Liver (tissue), 9 donors: Measurements from ENCODE around the gene KMT2E. TPM values are rescaled to one million over a fixed set of nuclear protein-coding genes. Genes with fewer than 3 reads are reported as not detected.

Source experiments
- DNase-seq: peaks from one replicate; pipeline ENCODE4 v3.0.0-alpha.2; 2017; ENCODE audit warnings: low spot score
- H3K27ac ChIP-seq, 2 donors: one replicate each; pipeline ENCODE4 v1.7.0; 2013; ENCODE audit warnings: inconsistent platforms in 2 of 2, low read length in 2 of 2, control low read depth in 1 of 2, low read depth in 1 of 2, mild to moderate bottlenecking in 1 of 2
- H3K27me3 ChIP-seq, 4 donors: one replicate each; pipeline versions ENCODE4 v1.6.1 to v1.7.0; 2013; ENCODE audit warnings: low read length in 3 of 4, inconsistent platforms in 1 of 4, mild to moderate bottlenecking in 1 of 4, moderate library complexity in 1 of 4; ENCODE audit not compliant: control insufficient read depth in 4 of 4, insufficient read depth in 4 of 4
- H3K36me3 ChIP-seq, 4 donors: one replicate each; pipeline versions ENCODE4 v1.6.1 to v1.7.0; 2013; ENCODE audit warnings: low read length in 3 of 4, mild to moderate bottlenecking in 3 of 4, low read depth in 1 of 4, moderate library complexity in 1 of 4; ENCODE audit not compliant: control insufficient read depth in 4 of 4, insufficient read depth in 3 of 4
- H3K4me1 ChIP-seq, 4 donors: one replicate each; pipeline versions ENCODE4 v1.6.1 to v1.7.0; 2013; ENCODE audit warnings: low read length in 3 of 4, mild to moderate bottlenecking in 3 of 4, moderate library complexity in 1 of 4; ENCODE audit not compliant: control insufficient read depth in 4 of 4, insufficient read depth in 4 of 4
- H3K4me3 ChIP-seq, 3 donors: one replicate each; pipeline versions ENCODE4 v1.6.1 to v1.7.0; 2013; ENCODE audit warnings: low read length in 3 of 3, control low read depth in 1 of 3, low read depth in 1 of 3, mild to moderate bottlenecking in 1 of 3
- H3K9ac ChIP-seq, 2 donors: one replicate each; pipeline ENCODE4 v1.7.0; 2013; ENCODE audit warnings: low read length in 2 of 2, mild to moderate bottlenecking in 2 of 2, moderate library complexity in 2 of 2, control low read depth in 1 of 2, low read depth in 1 of 2
- H3K9me3 ChIP-seq, 4 donors: one replicate each; pipeline versions ENCODE4 v1.6.1 to v1.7.0; 2013; ENCODE audit warnings: low read length in 3 of 4; ENCODE audit not compliant: control insufficient read depth in 4 of 4
- CTCF ChIP-seq: fragments of 150-350 bp; IDR thresholded peaks from 2 replicates; pipeline ENCODE4 v1.5.1; 2017; ENCODE audit warnings: improper control_type of control experiment, low read depth, low read length; ENCODE audit not compliant: missing input control
- FOXA2 ChIP-seq: IDR thresholded peaks from 2 replicates; pipeline ENCODE4 v1.6.1; 2016; ENCODE audit warnings: antibody characterized with exemption
- GABPA ChIP-seq, 2 donors: IDR thresholded peaks in 1 of 2; conservative IDR thresholded peaks in 1 of 2; 2 replicates each; pipeline ENCODE4 v1.6.1; 2016; ENCODE audit warnings: antibody characterized with exemption in 2 of 2, mild to moderate bottlenecking in 1 of 2, moderate library complexity in 1 of 2
- HNF4A ChIP-seq, 2 donors: conservative IDR thresholded peaks; 2 replicates each; pipeline ENCODE4 v1.6.1; 2016; ENCODE audit warnings: antibody characterized with exemption in 2 of 2, mild to moderate bottlenecking in 2 of 2
- HNF4G ChIP-seq: IDR thresholded peaks from 2 replicates; pipeline ENCODE4 v1.6.1; 2016; ENCODE audit warnings: antibody characterized with exemption
- NR2F2 ChIP-seq: IDR thresholded peaks from 2 replicates; pipeline ENCODE4 v1.6.1; 2016; ENCODE audit warnings: antibody characterized with exemption
- RAD21 ChIP-seq, 2 donors: IDR thresholded peaks; 2 replicates each; pipeline ENCODE4 v1.6.1; 2016; ENCODE audit warnings: antibody characterized with exemption in 2 of 2, mild to moderate bottlenecking in 2 of 2
- RXRA ChIP-seq, 2 donors: IDR thresholded peaks; 2 replicates each; pipeline ENCODE4 v1.6.1; 2017 to 2018; ENCODE audit warnings: antibody characterized with exemption in 2 of 2, mild to moderate bottlenecking in 1 of 2
- SP1 ChIP-seq: IDR thresholded peaks from 2 replicates; pipeline ENCODE4 v1.6.1; 2018; ENCODE audit warnings: antibody characterized with exemption, mild to moderate bottlenecking
- YY1 ChIP-seq: IDR thresholded peaks from 2 replicates; pipeline ENCODE4 v1.6.1; 2016; ENCODE audit warnings: antibody characterized with exemption, mild to moderate bottlenecking
- ZBTB33 ChIP-seq: IDR thresholded peaks from 2 replicates; pipeline ENCODE4 v1.6.1; 2016; ENCODE audit warnings: antibody characterized with exemption
- WGBS: extraction: QIAGEN DNeasy Blood & Tissue Kit; methylation state at CpG from one replicate; pipeline ENCODE4 v1.1.7; 2013; 5-methylcytosine and 5-hydroxymethylcytosine counted together
- polyA plus RNA-seq, 2 donors: library from polyadenylated mRNA; stranded (reverse) in 1 of 2; unstranded in 1 of 2; fragments of 200-250 nt in 1 of 2; fragments of >200 nt in 1 of 2; fragmentation: Nextera tagmentation in 1 of 2; extraction: Ambion mirVana in 1 of 2; gene quantifications; one replicate each; pipeline versions ENCODE4 v1.2.1 to v1.2.3, GENCODE V29; 2013 to 2015
- total RNA-seq, 2 donors: library from RNA; depleted of rRNA; stranded (reverse); fragments of >200 nt; gene quantifications; one replicate each; pipeline ENCODE4 v1.2.3, GENCODE V29; 2014
- TF ChIP-seq, protein P1 (sequence below): IDR thresholded peaks from 2 replicates; pipeline ENCODE4 v1.6.1; 2016; ENCODE audit warnings: antibody characterized with exemption
- donor health status: healthy.
- donor health status: healthy.
- donor health status: healthy.
- donor health status: healthy.
- donor health status: healthy.

KMT2E gene
- total and polyA plus RNA-seq, 4 donors, result 7.1 to 55.6 (median 42.4) TPM

DNA sequence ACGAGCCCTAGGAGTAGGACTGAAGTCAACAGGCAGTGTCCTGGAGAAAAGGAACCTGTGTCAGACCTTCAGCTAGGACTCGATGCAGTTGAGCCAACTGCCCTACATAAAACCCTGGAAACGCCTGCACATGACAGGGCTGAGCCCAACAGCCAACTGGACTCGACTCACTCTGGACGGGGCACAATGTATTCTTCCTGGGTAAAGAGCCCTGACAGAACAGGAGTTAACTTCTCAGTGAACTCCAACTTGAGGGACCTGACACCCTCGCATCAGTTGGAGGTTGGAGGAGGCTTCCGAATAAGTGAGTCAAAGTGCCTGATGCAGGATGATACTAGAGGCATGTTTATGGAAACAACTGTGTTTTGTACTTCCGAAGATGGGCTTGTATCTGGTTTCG is 93.5 kb downstream of the KMT2E start:
- DNase-seq, result no peak
- Histone ChIP-seq H3K36me3 (peaks cover 8 to 58% (median 51%) of the 10 kb centered on the region in 4 donors), H3K9me3 (no peaks in the 10 kb centered on the region), H3K4me1 (peaks cover 3 to 11% (median 8%) of the 10 kb centered on the region in 4 donors), H3K27ac (no peak overlapping the region), H3K27me3 (no peaks in the 10 kb centered on the region), H3K9ac (no peak overlapping the region), H3K4me3 (no peak overlapping the region)
- 94% methylated on average over 9 of the region's 9 CpGs for WGBS
- TF ChIP-seq HNF4G, result no peak
- TF ChIP-seq CTCF, result no peak
- TF ChIP-seq, protein P1, sequence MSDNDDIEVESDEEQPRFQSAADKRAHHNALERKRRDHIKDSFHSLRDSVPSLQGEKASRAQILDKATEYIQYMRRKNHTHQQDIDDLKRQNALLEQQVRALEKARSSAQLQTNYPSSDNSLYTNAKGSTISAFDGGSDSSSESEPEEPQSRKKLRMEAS, result no peak
- TF ChIP-seq FOXA2, result no peak
- no peak for TF ChIP-seq NR2F2
- TF ChIP-seq YY1, result no peak

DNA sequence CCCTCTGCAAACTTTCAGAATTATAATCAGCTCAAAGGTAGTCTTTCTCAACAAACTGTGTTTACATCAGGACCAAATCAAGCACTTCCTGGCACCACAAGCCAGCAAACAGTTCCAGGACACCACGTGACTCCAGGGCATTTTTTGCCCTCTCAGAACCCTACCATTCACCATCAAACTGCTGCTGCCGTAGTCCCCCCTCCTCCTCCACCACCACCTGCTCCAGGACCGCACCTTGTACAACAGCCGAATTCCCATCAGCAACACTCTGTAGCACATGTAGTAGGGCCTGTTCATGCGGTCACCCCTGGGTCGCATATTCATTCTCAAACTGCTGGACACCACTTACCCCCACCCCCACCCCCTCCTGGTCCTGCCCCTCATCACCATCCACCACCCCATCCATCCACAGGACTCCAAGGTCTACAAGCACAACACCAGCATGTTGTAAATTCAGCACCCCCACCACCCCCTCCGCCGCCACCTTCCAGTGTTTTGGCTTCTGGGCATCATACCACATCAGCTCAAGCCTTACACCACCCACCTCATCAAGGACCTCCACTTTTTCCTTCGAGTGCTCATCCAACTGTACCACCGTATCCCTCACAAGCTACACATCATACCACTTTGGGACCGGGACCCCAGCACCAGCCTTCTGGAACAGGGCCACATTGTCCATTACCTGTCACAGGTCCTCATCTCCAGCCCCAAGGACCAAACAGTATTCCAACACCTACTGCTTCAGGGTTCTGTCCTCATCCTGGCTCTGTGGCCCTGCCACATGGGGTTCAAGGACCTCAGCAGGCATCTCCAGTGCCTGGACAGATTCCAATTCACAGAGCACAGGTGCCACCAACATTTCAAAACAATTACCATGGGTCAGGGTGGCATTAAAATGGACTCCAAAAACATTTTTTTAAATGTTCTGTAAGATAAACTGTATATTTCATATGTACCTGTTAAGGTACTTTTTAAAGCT is 98.7 kb downstream of the KMT2E start:
- no peak overlapping the region for H3K9ac ChIP-seq
- no peaks in the 10 kb centered on the region for H3K27me3 ChIP-seq
- no peak for DNase-seq
- H3K9me3 ChIP-seq, result no peaks in the 10 kb centered on the region
- peaks cover 8 to 50% (median 32%) of the 10 kb centered on the region in 4 donors for H3K36me3 ChIP-seq
- WGBS, result 75% methylated on average over 11 of the region's 11 CpGs
- TF ChIP-seq HNF4A (conservative IDR thresholded peaks at IDR 0.05), result peak; percentile 77 to 78
- peak; percentile 35 for TF ChIP-seq YY1
- no peak for TF ChIP-seq GABPA (IDR thresholded peaks at IDR 0.05 in 1 of 2, conservative IDR thresholded peaks at IDR 0.05 in 1 of 2)
- TF ChIP-seq RAD21 (IDR thresholded peaks at IDR 0.05), result peak; percentile 20 to 37
- TF ChIP-seq RXRA (IDR thresholded peaks at IDR 0.05), result peak; percentile 67 to 72
- peak; percentile 76 for TF ChIP-seq FOXA2
- TF ChIP-seq, protein P1, result peak; percentile 43
- peak; percentile 46 for TF ChIP-seq SP1
- TF ChIP-seq ZBTB33, result no peak
- H3K4me3 ChIP-seq, result no peak overlapping the region
- H3K4me1 ChIP-seq, result peaks cover 7 to 19% (median 13%) of the 10 kb centered on the region in 4 donors
- peak overlapping the region in 1 of 2 donors; percentile 3 for H3K27ac ChIP-seq
